Measurements from ENCODE around the gene UTY.
"Not testable (repeated sequence)": the region's sequence is repeated elsewhere in the genome, so short reads cannot be mapped to it uniquely, and the experiment has no call there.

The UTY gene

GRCh38 chrY:13295026-13295425 lies 184.8 kb downstream of the UTY start:
- DNase-seq, result no peak

- no peak for DNase-seq
Observed at GRCh38 chrY:13291199-13291598, 188.6 kb downstream of the UTY start.

- not testable (repeated sequence) for DNase-seq
Observed at GRCh38 chrY:13282151-13283054, 197.4 kb downstream of the UTY start.

- DNase-seq, result no peak
Observed at GRCh38 chrY:13279561-13279960, 200.3 kb downstream of the UTY start.

- DNase-seq, result no peak
Observed at GRCh38 chrY:13271706-13272105, 208.1 kb downstream of the UTY start.

- DNase-seq, result not testable (repeated sequence)
Observed at GRCh38 chrY:13253941-13254440, 225.8 kb downstream of the UTY start.

GRCh38 chrY:13250421-13250820 lies 229.4 kb downstream of the UTY start:
- DNase-seq, result no peak

GRCh38 chrY:13243716-13244115 lies 236.1 kb downstream of the UTY start:
- DNase-seq, result no peak

- no peak for DNase-seq
Observed at GRCh38 chrY:13233901-13234300, 245.9 kb downstream of the UTY start.

- DNase-seq, result no peak
Observed at GRCh38 chrY:13233118-13233517, 246.7 kb downstream of the UTY start.

GRCh38 chrY:13227354-13227953 lies 252.4 kb downstream of the UTY start:
- DNase-seq, result no peak

GRCh38 chrY:13210961-13211646 lies 268.7 kb downstream of the UTY start:
- DNase-seq, result no peak

- DNase-seq, result no peak
Observed at GRCh38 chrY:13205214-13205613, 274.6 kb downstream of the UTY start.
